ENCODE measurements around the gene AUTS2.

The AUTS2 gene

GRCh38 chr7:70294211-70294911, 696.1 kb downstream of the AUTS2 start:
- no peak for DNase-seq

- DNase-seq = no peak
Measured at GRCh38 chr7:70298780-70299471, 700.7 kb downstream of the AUTS2 start.

GRCh38 chr7:70299472-70299807, 701.2 kb downstream of the AUTS2 start:
- no peak for DNase-seq

GRCh38 chr7:70301673-70302185, 703.5 kb downstream of the AUTS2 start:
- no peak for DNase-seq

GRCh38 chr7:70303309-70303708, 705.0 kb downstream of the AUTS2 start:
- DNase-seq = no peak

GRCh38 chr7:70303780-70304179, 705.5 kb downstream of the AUTS2 start:
- no peak for DNase-seq

- DNase-seq = no peak
Measured at GRCh38 chr7:70306173-70306572, 707.9 kb downstream of the AUTS2 start.

GRCh38 chr7:70307544-70308106, 709.4 kb downstream of the AUTS2 start:
- no peak for DNase-seq

GRCh38 chr7:70312336-70312735, 714.1 kb downstream of the AUTS2 start:
- no peak for DNase-seq

GRCh38 chr7:70313271-70313670, 715.0 kb downstream of the AUTS2 start:
- no peak for DNase-seq

GRCh38 chr7:70313687-70314086, 715.4 kb downstream of the AUTS2 start:
- DNase-seq = no peak

- no peak for DNase-seq
Measured at GRCh38 chr7:70314221-70314620, 715.9 kb downstream of the AUTS2 start.

- DNase-seq = no peak
Measured at GRCh38 chr7:70316745-70317144, 718.5 kb downstream of the AUTS2 start.

- DNase-seq = no peak
Measured at GRCh38 chr7:70317356-70317755, 719.1 kb downstream of the AUTS2 start.

GRCh38 chr7:70318511-70318910, 720.2 kb downstream of the AUTS2 start:
- no peak for DNase-seq

- no peak for DNase-seq
Measured at GRCh38 chr7:70319057-70319456, 720.8 kb downstream of the AUTS2 start.

- no peak for DNase-seq
Measured at GRCh38 chr7:70321016-70321590, 722.8 kb downstream of the AUTS2 start.

GRCh38 chr7:70322856-70323255, 724.6 kb downstream of the AUTS2 start:
- no peak for DNase-seq

GRCh38 chr7:70325509-70326101, 727.3 kb downstream of the AUTS2 start:
- DNase-seq = no peak

- DNase-seq = no peak
Measured at GRCh38 chr7:70334295-70334694, 736.0 kb downstream of the AUTS2 start.

GRCh38 chr7:70334871-70335270, 736.6 kb downstream of the AUTS2 start:
- no peak for DNase-seq

GRCh38 chr7:70336536-70336935, 738.3 kb downstream of the AUTS2 start:
- DNase-seq = no peak

- no peak for DNase-seq
Measured at GRCh38 chr7:70338015-70338414, 739.7 kb downstream of the AUTS2 start.

Data from effector CD8-positive, alpha-beta T cell (primary cell).